Keratinocyte (primary cell): ENCODE measurements around the gene CYP2B6. TPM values are rescaled to one million over a fixed set of nuclear protein-coding genes. Genes with fewer than 3 reads are reported as not detected.
"Not testable (repeated sequence)": the region's sequence is repeated elsewhere in the genome, so short reads cannot be mapped to it uniquely, and the experiment has no call there.

Experiments used
- DNase-seq: peaks from one replicate; pipeline ENCODE4 v3.0.0-alpha.2; 2011; ENCODE audit warnings: low read depth, missing footprints, low spot score
- FAIRE-seq: peaks from 2 replicates; lab custom pipeline; 2011; peaks lifted over from hg19 to GRCh38; lab: Jason Lieb, UNC
- H2AFZ ChIP-seq: 2 replicates; pipeline ENCODE4 v1.6.0; 2012; ENCODE audit warnings: low read length, control low read depth, inconsistent platforms; ENCODE audit not compliant: control insufficient read depth
- H3K27ac ChIP-seq: 2 replicates; pipeline ENCODE4 v1.5.1; 2011; ENCODE audit warnings: low read length; ENCODE audit not compliant: control insufficient read depth, insufficient read depth
- H3K27me3 ChIP-seq: 3 replicates; pipeline ENCODE4 v1.6.0; 2011; ENCODE audit warnings: low read length; ENCODE audit not compliant: control insufficient read depth, insufficient read depth; ENCODE audit errors: extremely low read depth
- H3K36me3 ChIP-seq, 2 experiments: 2 replicates in 1 of 2; 3 replicates in 1 of 2; pipeline ENCODE4 v1.5.1; 2011; ENCODE audit warnings: low read length in 2 of 2, mild to moderate bottlenecking in 1 of 2; ENCODE audit not compliant: control insufficient read depth in 2 of 2, insufficient read depth in 2 of 2; ENCODE audit errors: extremely low read depth in 1 of 2
- H3K4me1 ChIP-seq: 3 replicates; pipeline ENCODE4 v1.5.1; 2011; ENCODE audit warnings: low read length; ENCODE audit not compliant: control insufficient read depth, insufficient read depth; ENCODE audit errors: extremely low read depth
- H3K4me2 ChIP-seq: 3 replicates; pipeline ENCODE4 v1.6.0; 2011; ENCODE audit warnings: low read depth, low read length; ENCODE audit not compliant: control insufficient read depth, insufficient read depth; ENCODE audit errors: extremely low read depth
- H3K4me3 ChIP-seq, 3 experiments: fragments of 200-600 bp in 1 of 3; sonication (generic) in 1 of 3; 2 replicates in 2 of 3; 3 replicates in 1 of 3; pipeline ENCODE4 v1.5.1; 2011 to 2016; ENCODE audit warnings: low read length in 3 of 3, mild to moderate bottlenecking in 3 of 3, control low read depth in 2 of 3, inconsistent platforms in 1 of 3, low read depth in 1 of 3, mixed read lengths in 1 of 3, mixed run types in 1 of 3, moderate library complexity in 1 of 3; ENCODE audit not compliant: control insufficient read depth in 2 of 3, insufficient read depth in 2 of 3; ENCODE audit errors: extremely low read depth in 1 of 3
- H3K79me2 ChIP-seq: 2 replicates; pipeline ENCODE4 v1.6.0; 2012; ENCODE audit warnings: low read length; ENCODE audit not compliant: control insufficient read depth, insufficient read depth
- H3K9ac ChIP-seq: 3 replicates; pipeline ENCODE4 v1.6.0; 2011; ENCODE audit warnings: low read length; ENCODE audit not compliant: control insufficient read depth, insufficient read depth; ENCODE audit errors: extremely low read depth
- H3K9me1 ChIP-seq: 3 replicates; pipeline ENCODE4 v1.6.0; 2011; ENCODE audit warnings: low read length; ENCODE audit not compliant: control insufficient read depth, insufficient read depth; ENCODE audit errors: extremely low read depth
- H3K9me3 ChIP-seq: 2 replicates; pipeline ENCODE4 v1.5.1; 2012; ENCODE audit warnings: low read depth, low read length; ENCODE audit not compliant: control insufficient read depth
- H4K20me1 ChIP-seq: 3 replicates; pipeline ENCODE4 v1.6.0; 2011; ENCODE audit warnings: low read length; ENCODE audit not compliant: control insufficient read depth, insufficient read depth; ENCODE audit errors: extremely low read depth
- dilution Hi-C: fragments of 300-500 bp; cut with MboI; formaldehyde crosslinking; loops from one replicate; pipeline ENCODE4 v1.7.0; 2020; ENCODE audit warnings: low sequenced_read_pairs; ENCODE audit not compliant: extremely low pct_ligation_motif_present
- polyA plus RNA-seq, 5 experiments: library from polyadenylated mRNA; depleted of rRNA in 3 of 5; stranded (reverse) in 3 of 5; stranded (forward) in 1 of 5; unstranded in 1 of 5; fragments of >200 nt; gene quantifications; 1 replicate in 1 of 5; 2 replicates in 3 of 5; 3 replicates in 1 of 5; pipeline versions ENCODE4 v1.2.1 to v1.2.3, GENCODE V29; 2011 to 2012; ENCODE audit warnings: missing spikeins in 2 of 5, low read depth in 1 of 5, low replicate concordance in 1 of 5

CYP2B6 gene
- polyA plus RNA-seq, 1 donor (not counting 4 experiments of a cell fraction or from before 2014, with no cell fraction given), result not detected

DNA sequence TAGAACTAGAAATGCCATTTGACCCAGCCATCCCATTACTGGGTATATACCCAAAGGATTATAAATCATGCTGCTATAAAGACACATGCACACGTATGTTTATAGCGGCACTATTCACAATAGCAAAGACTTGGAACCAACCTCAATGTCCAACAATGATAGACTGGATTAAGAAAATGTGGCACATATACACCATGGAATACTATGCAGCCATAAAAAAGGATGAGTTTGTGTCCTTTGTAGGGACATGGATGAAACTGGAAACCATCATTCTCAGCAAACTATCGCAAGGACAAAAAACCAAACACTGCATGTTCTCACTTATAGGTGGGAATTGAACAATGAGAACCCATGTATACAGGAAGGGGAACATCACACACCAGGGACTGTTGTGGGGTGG lies 23.0 kb upstream of the CYP2B6 start:
- H4K20me1 ChIP-seq, H3K36me3 ChIP-seq, H3K9me1 ChIP-seq, H3K9me3 ChIP-seq, H2AFZ ChIP-seq, H3K27ac ChIP-seq, H3K79me2 ChIP-seq, dilution Hi-C loops, FAIRE-seq, H3K4me3 ChIP-seq, H3K4me1 ChIP-seq, H3K4me2 ChIP-seq, H3K9ac ChIP-seq, H3K27me3 ChIP-seq, DNase-seq: not testable (repeated sequence)

DNA sequence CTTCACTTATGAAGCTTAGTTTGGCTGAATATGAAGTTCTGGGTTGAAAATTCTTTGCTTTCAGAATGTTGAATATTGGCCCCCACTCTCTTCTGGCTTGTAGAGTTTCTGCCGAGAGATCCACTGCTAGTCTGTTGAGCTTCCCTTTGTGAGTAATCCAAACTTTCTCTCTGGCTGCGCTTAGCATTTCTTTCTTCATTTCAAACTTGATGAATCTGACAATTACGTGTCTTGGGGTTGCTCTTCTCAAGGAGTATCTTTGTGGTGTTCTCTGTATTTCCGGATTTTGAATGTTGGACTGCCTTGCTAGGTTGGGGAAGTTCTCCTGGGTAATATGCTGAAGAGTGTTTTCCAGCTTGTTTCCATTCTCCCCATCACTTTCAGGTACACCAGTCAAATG lies 21.4 kb upstream of the CYP2B6 start:
- dilution Hi-C loops, H4K20me1 ChIP-seq, H3K27me3 ChIP-seq, H3K9me3 ChIP-seq, H3K4me2 ChIP-seq, H3K36me3 ChIP-seq, DNase-seq, H3K4me3 ChIP-seq, H3K79me2 ChIP-seq, H3K27ac ChIP-seq, H3K4me1 ChIP-seq, H2AFZ ChIP-seq, H3K9me1 ChIP-seq, FAIRE-seq, H3K9ac ChIP-seq: not testable (repeated sequence)

GRCh38 chr19:40970396-40971345 lies 20.4 kb upstream of the CYP2B6 start:
- FAIRE-seq, H4K20me1 ChIP-seq, dilution Hi-C loops: not testable (repeated sequence)

More at GRCh38 chr19:40970396-40971345, 20.4 kb upstream of the CYP2B6 start:
- H3K9me3 ChIP-seq, H3K79me2 ChIP-seq, H3K4me2 ChIP-seq, H3K27ac ChIP-seq, H3K36me3 ChIP-seq, H2AFZ ChIP-seq, H3K27me3 ChIP-seq, DNase-seq, H3K9me1 ChIP-seq, H3K4me3 ChIP-seq, H3K4me1 ChIP-seq, H3K9ac ChIP-seq: not testable (repeated sequence)
